AG09319 (cell line): ENCODE results near the gene ZMPSTE24.
"Not testable (repeated sequence)": the region's sequence is repeated elsewhere in the genome, so short reads cannot be mapped to it uniquely, and the experiment has no call there.

Source experiments
- DNase-seq: peaks from one replicate; pipeline ENCODE4 v3.0.0-alpha.2; 2010; ENCODE audit warnings: low read depth; ENCODE audit errors: extremely low read depth
- TF ChIP-seq, protein P1 (sequence below): IDR thresholded peaks from 2 replicates; pipeline ENCODE4 v1.5.1; 2011; ENCODE audit warnings: low read depth, mild to moderate bottlenecking, inconsistent platforms, low read length, moderate library complexity

ZMPSTE24 gene

DNA sequence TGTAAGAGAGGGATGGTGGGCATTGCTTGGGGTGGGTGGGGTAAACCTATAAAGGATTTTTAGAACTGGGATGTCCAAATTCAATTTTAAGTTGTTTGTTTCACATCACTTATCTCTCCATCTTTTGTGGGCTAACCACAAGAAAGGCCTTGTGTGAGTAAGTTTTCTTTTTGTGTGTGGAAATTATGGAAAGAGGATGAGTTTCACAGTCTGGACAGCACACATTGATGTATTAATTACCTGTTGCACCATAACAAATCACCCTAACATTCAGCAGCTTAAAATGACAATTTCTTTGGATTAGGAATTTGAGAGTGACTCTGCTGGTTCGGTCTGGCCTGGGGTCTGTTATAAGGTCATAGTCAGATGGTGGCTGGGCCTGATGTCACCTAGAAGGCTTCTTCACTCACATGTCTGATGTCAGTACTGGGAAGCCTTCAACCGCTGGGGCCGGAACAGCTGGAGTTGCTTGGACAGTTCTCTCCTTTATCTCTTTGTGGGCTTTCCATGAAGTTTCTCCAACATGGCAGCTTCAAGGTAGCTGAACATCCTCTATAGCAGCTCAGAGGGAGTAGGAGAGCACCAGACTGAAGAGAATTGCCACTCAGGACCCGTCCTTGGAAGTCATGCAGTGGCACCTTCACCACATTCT lies 61.1 kb downstream of the ZMPSTE24 start:
- TF ChIP-seq, protein P1, sequence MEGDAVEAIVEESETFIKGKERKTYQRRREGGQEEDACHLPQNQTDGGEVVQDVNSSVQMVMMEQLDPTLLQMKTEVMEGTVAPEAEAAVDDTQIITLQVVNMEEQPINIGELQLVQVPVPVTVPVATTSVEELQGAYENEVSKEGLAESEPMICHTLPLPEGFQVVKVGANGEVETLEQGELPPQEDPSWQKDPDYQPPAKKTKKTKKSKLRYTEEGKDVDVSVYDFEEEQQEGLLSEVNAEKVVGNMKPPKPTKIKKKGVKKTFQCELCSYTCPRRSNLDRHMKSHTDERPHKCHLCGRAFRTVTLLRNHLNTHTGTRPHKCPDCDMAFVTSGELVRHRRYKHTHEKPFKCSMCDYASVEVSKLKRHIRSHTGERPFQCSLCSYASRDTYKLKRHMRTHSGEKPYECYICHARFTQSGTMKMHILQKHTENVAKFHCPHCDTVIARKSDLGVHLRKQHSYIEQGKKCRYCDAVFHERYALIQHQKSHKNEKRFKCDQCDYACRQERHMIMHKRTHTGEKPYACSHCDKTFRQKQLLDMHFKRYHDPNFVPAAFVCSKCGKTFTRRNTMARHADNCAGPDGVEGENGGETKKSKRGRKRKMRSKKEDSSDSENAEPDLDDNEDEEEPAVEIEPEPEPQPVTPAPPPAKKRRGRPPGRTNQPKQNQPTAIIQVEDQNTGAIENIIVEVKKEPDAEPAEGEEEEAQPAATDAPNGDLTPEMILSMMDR = no peak
- no peak for DNase-seq

DNA sequence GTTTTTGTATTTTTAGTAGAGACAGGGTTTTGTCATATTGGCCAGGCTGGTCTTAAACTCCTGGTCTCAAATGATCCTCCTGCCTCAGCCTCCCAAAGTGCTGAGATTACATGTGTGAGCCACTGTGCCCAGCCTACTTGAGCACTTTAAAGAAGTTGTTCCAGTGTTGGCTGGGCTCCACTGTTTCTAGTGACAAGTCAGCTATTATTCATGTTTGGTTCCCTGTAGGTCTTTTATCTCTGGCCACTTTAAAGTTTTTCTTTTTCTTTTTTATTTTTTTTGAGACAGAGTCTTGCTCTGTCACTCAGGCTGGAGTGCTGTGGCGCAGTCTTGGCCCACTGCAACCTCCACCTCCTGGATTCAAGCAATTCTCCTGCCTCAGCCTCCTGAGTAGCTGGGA lies 73.4 kb downstream of the ZMPSTE24 start:
- not testable (repeated sequence) for DNase-seq

DNA sequence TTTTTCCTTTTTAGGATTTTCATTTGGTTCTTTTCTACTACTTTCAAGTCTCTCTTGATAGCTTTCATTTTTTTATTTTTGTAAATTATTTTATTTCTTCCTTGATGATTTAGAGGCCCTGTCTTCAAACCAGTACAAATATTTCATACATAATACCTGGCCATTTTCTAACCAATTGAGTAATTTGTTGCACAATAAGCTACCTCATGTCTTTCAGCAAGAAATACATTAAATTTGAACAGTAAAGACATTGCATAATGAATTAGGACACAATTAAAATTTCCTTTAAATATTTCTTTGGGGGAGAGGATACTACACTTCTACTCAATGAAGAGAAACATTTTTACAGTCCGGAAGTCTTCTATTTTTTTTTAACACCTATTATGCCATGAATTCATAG lies 74.7 kb downstream of the ZMPSTE24 start:
- TF ChIP-seq, protein P1 = no peak
- DNase-seq = no peak

DNA sequence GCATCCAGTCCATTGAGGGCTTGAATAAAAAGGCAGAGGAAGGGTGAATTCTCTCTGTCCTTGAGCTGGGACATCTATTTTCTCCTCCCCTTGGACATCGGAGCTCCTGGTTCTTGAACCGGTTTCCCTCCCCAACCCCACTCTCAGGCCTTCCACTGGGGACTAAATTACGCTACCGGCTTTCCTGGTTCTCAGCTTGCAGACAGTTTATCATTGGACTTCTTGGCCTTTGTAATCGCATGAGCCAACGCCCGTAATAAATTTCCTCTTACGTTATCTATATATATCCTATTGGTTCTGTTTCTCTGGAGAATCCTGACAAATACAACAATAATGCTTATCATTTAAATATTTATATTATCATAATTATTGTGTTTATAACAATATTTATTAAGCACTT lies 79.4 kb downstream of the ZMPSTE24 start:
- no peak for DNase-seq
- TF ChIP-seq, protein P1 = no peak

DNA sequence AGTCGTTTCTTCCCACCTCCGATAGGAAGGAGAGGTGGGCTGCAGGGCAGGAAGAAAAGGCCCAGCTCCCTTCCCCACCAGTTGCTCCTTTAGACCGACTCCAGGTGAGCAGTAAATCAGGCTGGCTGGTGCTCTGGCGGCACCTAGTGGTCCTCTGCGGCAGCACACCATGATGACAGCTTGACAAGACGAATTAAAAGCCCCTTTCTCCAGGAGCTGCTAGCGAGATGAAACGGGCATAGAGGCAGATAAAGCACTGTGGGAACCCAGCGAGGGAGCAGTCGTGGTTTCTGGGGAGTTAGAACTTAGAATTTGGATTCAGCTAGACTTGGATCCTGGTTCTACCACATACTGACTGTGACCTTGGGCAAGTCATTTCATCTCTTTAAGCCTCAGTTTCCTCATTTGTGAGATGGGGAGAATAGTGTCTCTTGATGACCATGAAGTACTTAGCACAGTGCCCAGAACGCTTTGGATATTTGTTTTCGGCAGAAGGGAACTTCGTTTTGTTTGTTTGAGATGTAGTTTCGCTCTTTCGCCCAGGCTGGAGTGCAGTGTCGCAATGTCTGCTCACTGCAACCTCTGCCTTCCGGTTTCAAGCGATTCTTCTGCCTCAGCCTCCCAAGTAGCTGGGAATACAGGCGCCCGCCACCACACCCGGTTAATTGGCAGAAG lies 80.8 kb downstream of the ZMPSTE24 start:
- DNase-seq = peak; percentile 36

DNA sequence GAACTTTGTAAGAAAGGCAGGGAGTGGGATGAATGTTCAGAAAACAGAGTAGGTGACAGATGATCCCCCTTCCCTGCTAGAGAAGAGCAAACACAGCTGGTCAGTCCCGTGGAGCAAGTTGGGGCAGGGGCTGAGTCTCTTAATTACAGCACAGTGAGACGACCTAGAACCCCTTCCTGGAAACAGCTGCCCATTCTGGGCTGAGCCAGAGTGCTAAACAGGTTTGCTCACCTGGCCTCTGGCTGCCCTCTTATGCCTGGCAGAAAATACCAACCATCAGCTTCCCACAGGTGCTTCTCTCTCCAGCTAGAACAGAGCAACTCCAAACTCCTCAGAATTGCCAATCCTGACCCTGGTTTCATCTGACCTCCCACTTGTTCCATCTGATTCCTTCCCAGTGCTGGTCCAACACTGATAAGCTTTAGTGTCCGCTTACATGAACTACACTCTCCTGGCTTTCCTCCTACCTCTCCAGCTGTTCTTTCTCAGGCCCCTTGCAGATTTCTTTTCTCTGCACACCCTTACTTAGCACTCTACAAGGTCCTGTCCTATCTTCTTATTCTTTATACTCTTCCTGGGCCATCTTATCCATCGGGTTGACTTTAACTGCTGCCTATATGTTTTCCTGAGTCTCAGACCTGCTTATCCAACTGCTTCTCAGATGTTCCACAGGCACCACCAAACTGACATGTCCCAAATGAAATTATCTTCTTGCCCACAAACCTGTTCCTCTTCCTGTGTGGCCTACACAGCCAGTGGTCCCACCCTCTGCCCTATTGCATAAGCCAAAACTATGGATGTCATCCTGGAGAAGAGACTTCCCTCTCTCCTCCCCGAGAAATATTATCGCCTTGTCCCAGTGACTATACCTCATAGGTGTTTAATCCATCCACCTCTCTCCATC lies 81.6 kb downstream of the ZMPSTE24 start:
- TF ChIP-seq, protein P1 = no peak
- no peak for DNase-seq

More for the DNA sequence above, 80.8 kb downstream of the ZMPSTE24 start:
- TF ChIP-seq, protein P1 = peak; percentile 100

DNA sequence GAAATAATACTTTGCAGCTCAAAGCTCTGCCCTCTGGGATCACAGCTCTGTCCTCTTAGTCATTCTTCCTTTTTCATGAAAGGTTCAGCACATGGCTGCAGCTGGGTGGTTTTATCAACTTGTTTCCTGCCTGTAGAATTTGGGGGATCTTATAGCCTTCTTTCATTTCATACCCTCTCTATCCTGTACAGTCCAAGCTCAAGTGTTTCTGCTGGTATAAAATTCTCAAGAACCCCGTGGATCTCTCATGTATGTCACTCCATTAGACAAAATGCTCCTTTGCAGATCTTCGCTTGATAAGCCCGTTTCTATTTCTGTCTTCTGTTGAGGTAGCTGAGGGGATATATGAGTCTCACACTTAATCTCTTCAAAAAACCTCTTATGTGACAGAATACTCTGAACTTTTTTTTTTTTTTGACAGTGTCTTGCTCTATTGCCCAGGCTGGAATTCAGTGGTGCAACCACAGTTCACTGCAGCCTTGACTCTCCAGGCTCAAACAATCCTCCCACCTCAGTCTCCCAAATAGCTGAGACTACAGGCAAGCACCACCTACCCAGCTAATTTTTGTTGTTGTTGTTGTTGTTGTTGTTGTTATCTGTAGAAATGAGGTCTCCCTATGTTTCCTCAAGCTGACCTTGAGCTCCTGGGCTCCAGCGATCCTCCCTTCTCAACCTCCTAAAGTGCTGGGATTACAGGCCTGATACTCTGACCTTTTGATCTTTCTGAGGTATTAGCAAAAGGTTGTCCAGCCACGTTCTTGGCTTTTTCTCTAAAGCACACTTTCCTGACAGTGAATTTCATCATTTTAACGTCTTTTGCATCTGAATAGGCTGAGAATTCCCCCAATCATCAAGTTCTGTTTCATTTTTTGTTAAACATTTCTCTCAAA lies 83.7 kb downstream of the ZMPSTE24 start:
- TF ChIP-seq, protein P1 = no peak
- no peak for DNase-seq

DNA sequence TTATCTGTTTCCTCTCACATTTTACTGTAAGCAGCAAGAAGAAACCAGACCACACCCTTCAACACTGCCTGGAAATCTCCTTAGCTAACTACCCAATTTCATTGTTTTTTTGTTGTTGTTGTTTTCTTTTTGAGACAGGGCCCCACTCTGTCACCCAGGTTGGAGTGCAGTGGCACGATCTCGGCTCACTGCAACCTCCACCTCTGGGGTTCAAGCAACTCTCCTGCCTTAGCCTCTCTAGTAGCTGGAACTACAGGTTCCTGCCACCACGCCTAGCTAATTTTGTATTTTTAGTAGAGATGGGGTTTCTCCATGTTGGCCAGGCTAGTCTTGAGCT lies 84.3 kb downstream of the ZMPSTE24 start:
- not testable (repeated sequence) for DNase-seq
